Activated T-helper 2 cell treated with anti-CD3 and anti-CD28 coated beads, Interferon-gamma antibody, Interleukin-2, Interleukin-4, amounts not matched to agents 10 μg/mL and 5 μg/mL and 100 μg/mL, durations not matched to agents 14 hours and 24 hours and 36 hours (primary cell): ENCODE measurements around the gene MAS1L. TPM values are rescaled to one million over a fixed set of nuclear protein-coding genes. Genes with fewer than 3 reads are reported as not detected.

Source experiments
- DNase-seq: peaks from one replicate; pipeline ENCODE4 v3.0.0; 2021; ENCODE audit warnings: low spot score
- H3K27ac Mint-ChIP-seq: one replicate; pipeline ENCODE4 v1.8.0; 2021; ENCODE audit warnings: mixed read lengths
- H3K27me3 Mint-ChIP-seq: one replicate; pipeline ENCODE4 v1.8.0; 2021; ENCODE audit warnings: low read depth, mixed read lengths
- H3K36me3 Mint-ChIP-seq: one replicate; pipeline ENCODE4 v1.8.0; 2021; ENCODE audit warnings: low read depth, mixed read lengths
- H3K4me1 Mint-ChIP-seq: one replicate; pipeline ENCODE4 v1.8.0; 2021; ENCODE audit warnings: low read depth, mixed read lengths
- H3K4me3 Mint-ChIP-seq: one replicate; pipeline ENCODE4 v1.8.0; 2021; ENCODE audit warnings: low read depth, mild to moderate bottlenecking, moderate library complexity, mixed read lengths
- H3K9me3 Mint-ChIP-seq: one replicate; pipeline ENCODE4 v1.8.0; 2021; ENCODE audit warnings: mixed read lengths
- intact Hi-C: fragments of 100-400 bp; cut with micrococcal nuclease; formaldehyde crosslinking; loops from one replicate; pipeline ENCODE4 v1.15.1; 2023
- total RNA-seq: library from RNA; stranded (reverse); gene quantifications from 2 replicates; pipeline ENCODE4 v1.2.3, GENCODE V29; 2022

MAS1L gene
- total RNA-seq, 1 donor from 2014 or later: not detected

- intact Hi-C loops: no loop called here
- no peak overlapping the region for H3K27ac Mint-ChIP-seq
- no peaks in the 10 kb centered on the region for H3K4me1 Mint-ChIP-seq
These were observed 18.8 kb upstream of the MAS1L start for GRCh38 chr6:29506446-29507067.

GRCh38 chr6:29505808-29506207 lies 18.1 kb upstream of the MAS1L start:
- no peak overlapping the region for H3K4me3 Mint-ChIP-seq
- no peak for DNase-seq
- H3K27me3 Mint-ChIP-seq: peaks cover 12% of the 10 kb centered on the region
- H3K9me3 Mint-ChIP-seq: no peaks in the 10 kb centered on the region
- no peaks in the 10 kb centered on the region for H3K4me1 Mint-ChIP-seq
- intact Hi-C loops: no loop called here
- no peak overlapping the region for H3K27ac Mint-ChIP-seq
- no peaks in the 10 kb centered on the region for H3K36me3 Mint-ChIP-seq

More at GRCh38 chr6:29506446-29507067, 18.8 kb upstream of the MAS1L start:
- Mint-ChIP-seq H3K36me3 (no peaks in the 10 kb centered on the region), H3K9me3 (no peaks in the 10 kb centered on the region), H3K4me3 (no peak overlapping the region), H3K27me3 (peaks cover 16% of the 10 kb centered on the region)
- no peak for DNase-seq

- no peaks in the 10 kb centered on the region for H3K4me1 Mint-ChIP-seq
- peaks cover 7% of the 10 kb centered on the region for H3K27me3 Mint-ChIP-seq
These were observed 17.2 kb upstream of the MAS1L start for GRCh38 chr6:29504961-29505360.

GRCh38 chr6:29502597-29502996 lies 14.8 kb upstream of the MAS1L start:
- intact Hi-C loops: no loop called here
- no peak overlapping the region for H3K27ac Mint-ChIP-seq
- no peaks in the 10 kb centered on the region for H3K4me1 Mint-ChIP-seq
- no peaks in the 10 kb centered on the region for H3K9me3 Mint-ChIP-seq
- H3K27me3 Mint-ChIP-seq: peaks cover 13% of the 10 kb centered on the region
- no peak overlapping the region for H3K4me3 Mint-ChIP-seq
- H3K36me3 Mint-ChIP-seq: no peaks in the 10 kb centered on the region
- no peak for DNase-seq

More at GRCh38 chr6:29504961-29505360, 17.2 kb upstream of the MAS1L start:
- Mint-ChIP-seq H3K9me3 (no peaks in the 10 kb centered on the region), H3K27ac (no peak overlapping the region), H3K4me3 (no peak overlapping the region), H3K36me3 (no peaks in the 10 kb centered on the region)
- no peak for DNase-seq
- intact Hi-C loops: no loop called here

- no peaks in the 10 kb centered on the region for H3K36me3 Mint-ChIP-seq
- H3K27me3 Mint-ChIP-seq: peaks cover 13% of the 10 kb centered on the region
- intact Hi-C loops: no loop called here
- H3K4me3 Mint-ChIP-seq: no peak overlapping the region
- no peaks in the 10 kb centered on the region for H3K4me1 Mint-ChIP-seq
- DNase-seq: no peak
- H3K27ac Mint-ChIP-seq: no peak overlapping the region
- no peaks in the 10 kb centered on the region for H3K9me3 Mint-ChIP-seq
These were observed 14.4 kb upstream of the MAS1L start for GRCh38 chr6:29502181-29502580.

GRCh38 chr6:29501106-29501505 lies 13.3 kb upstream of the MAS1L start:
- Mint-ChIP-seq H3K9me3 (no peaks in the 10 kb centered on the region), H3K4me1 (no peaks in the 10 kb centered on the region), H3K27me3 (peaks cover 21% of the 10 kb centered on the region), H3K36me3 (no peaks in the 10 kb centered on the region), H3K4me3 (no peak overlapping the region), H3K27ac (no peak overlapping the region)
- intact Hi-C loops: no loop called here
- no peak for DNase-seq

GRCh38 chr6:29500594-29500993 lies 12.8 kb upstream of the MAS1L start:
- Mint-ChIP-seq H3K27me3 (peaks cover 21% of the 10 kb centered on the region), H3K4me3 (no peak overlapping the region), H3K4me1 (no peaks in the 10 kb centered on the region), H3K9me3 (no peaks in the 10 kb centered on the region), H3K27ac (no peak overlapping the region), H3K36me3 (no peaks in the 10 kb centered on the region)
- intact Hi-C loops: no loop called here
- DNase-seq: no peak

- Mint-ChIP-seq H3K27me3 (peaks cover 24% of the 10 kb centered on the region), H3K27ac (no peak overlapping the region), H3K4me3 (no peak overlapping the region), H3K4me1 (no peaks in the 10 kb centered on the region), H3K9me3 (no peaks in the 10 kb centered on the region), H3K36me3 (no peaks in the 10 kb centered on the region)
- DNase-seq: no peak
- intact Hi-C loops: no loop called here
These were observed 11.9 kb upstream of the MAS1L start for GRCh38 chr6:29499704-29500103.

GRCh38 chr6:29496961-29497360 lies 9.2 kb upstream of the MAS1L start:
- Mint-ChIP-seq H3K4me1 (no peaks in the 10 kb centered on the region), H3K36me3 (no peaks in the 10 kb centered on the region), H3K27ac (no peak overlapping the region), H3K9me3 (no peaks in the 10 kb centered on the region), H3K27me3 (peaks cover 24% of the 10 kb centered on the region), H3K4me3 (no peak overlapping the region)
- intact Hi-C loops: no loop called here
- DNase-seq: no peak

- intact Hi-C loops: no loop called here
- DNase-seq: no peak
- Mint-ChIP-seq H3K4me3 (no peak overlapping the region), H3K9me3 (no peaks in the 10 kb centered on the region), H3K36me3 (no peaks in the 10 kb centered on the region), H3K4me1 (no peaks in the 10 kb centered on the region), H3K27me3 (peaks cover 26% of the 10 kb centered on the region), H3K27ac (no peak overlapping the region)
These were observed 7.8 kb upstream of the MAS1L start for GRCh38 chr6:29495571-29495970.

GRCh38 chr6:29494131-29494530 lies 6.4 kb upstream of the MAS1L start:
- Mint-ChIP-seq H3K4me3 (no peak overlapping the region), H3K9me3 (no peaks in the 10 kb centered on the region), H3K4me1 (no peaks in the 10 kb centered on the region), H3K36me3 (no peaks in the 10 kb centered on the region), H3K27me3 (peaks cover 24% of the 10 kb centered on the region), H3K27ac (no peak overlapping the region)
- no peak for DNase-seq
- intact Hi-C loops: no loop called here

GRCh38 chr6:29493261-29493660 lies 5.5 kb upstream of the MAS1L start:
- Mint-ChIP-seq H3K4me1 (no peaks in the 10 kb centered on the region), H3K9me3 (no peaks in the 10 kb centered on the region), H3K27ac (no peak overlapping the region), H3K4me3 (no peak overlapping the region), H3K27me3 (peaks cover 16% of the 10 kb centered on the region), H3K36me3 (no peaks in the 10 kb centered on the region)
- intact Hi-C loops: no loop called here
- DNase-seq: no peak

- H3K4me3 Mint-ChIP-seq: no peak overlapping the region
- no peaks in the 10 kb centered on the region for H3K36me3 Mint-ChIP-seq
- H3K4me1 Mint-ChIP-seq: no peaks in the 10 kb centered on the region
- intact Hi-C loops: no loop called here
- no peaks in the 10 kb centered on the region for H3K9me3 Mint-ChIP-seq
- no peak overlapping the region for H3K27ac Mint-ChIP-seq
- DNase-seq: no peak
- H3K27me3 Mint-ChIP-seq: peaks cover 11% of the 10 kb centered on the region
These were observed 3.8 kb upstream of the MAS1L start for GRCh38 chr6:29491574-29491973.

- H3K9me3 Mint-ChIP-seq: no peaks in the 10 kb centered on the region
- H3K4me3 Mint-ChIP-seq: no peak overlapping the region
- H3K27ac Mint-ChIP-seq: no peak overlapping the region
- no peak for DNase-seq
- no peaks in the 10 kb centered on the region for H3K4me1 Mint-ChIP-seq
- peaks cover 9% of the 10 kb centered on the region for H3K27me3 Mint-ChIP-seq
- intact Hi-C loops: no loop called here
- no peaks in the 10 kb centered on the region for H3K36me3 Mint-ChIP-seq
These were observed 2.8 kb upstream of the MAS1L start for GRCh38 chr6:29490552-29490951.
